ENCODE measurements around the gene SRSF3. TPM values are rescaled to one million over a fixed set of nuclear protein-coding genes. Genes with fewer than 3 reads are reported as not detected.
A peak's percentile ranks its signal among the peaks of the same experiment; 100 is the strongest.

Gene SRSF3
- total RNA-seq, 1 donor from 2014 or later = 404 TPM

GRCh38 chr6:36624461-36625157 lies 30.4 kb downstream of the SRSF3 start:
- H3K27ac Mint-ChIP-seq = no peak overlapping the region
- no peaks in the 10 kb centered on the region for H3K36me3 Mint-ChIP-seq
- TF ChIP-seq CTCF (IDR thresholded peaks at IDR 0.05; ENCODE audit: unreplicated experiment) = no peak
- no peaks in the 10 kb centered on the region for H3K9me3 Mint-ChIP-seq
- H3K4me3 Mint-ChIP-seq = no peak overlapping the region
- H3K27me3 Mint-ChIP-seq (ENCODE audit: low read depth) = no peaks in the 10 kb centered on the region
- no peak for DNase-seq (ENCODE audit: low spot score in 2 of 2, unreplicated experiment in 2 of 2)
- H3K4me1 Mint-ChIP-seq = peaks cover 9% of the 10 kb centered on the region

- no peaks in the 10 kb centered on the region for H3K9me3 Mint-ChIP-seq
- DNase-seq (ENCODE audit: low spot score in 2 of 2, unreplicated experiment in 2 of 2) = no peak
Measured at GRCh38 chr6:36625158-36625919, 31.2 kb downstream of the SRSF3 start.

GRCh38 chr6:36626636-36627035 lies 32.5 kb downstream of the SRSF3 start:
- Mint-ChIP-seq H3K27ac (no peak overlapping the region), H3K27me3 (ENCODE audit: low read depth) (no peaks in the 10 kb centered on the region)
- no peak for DNase-seq (ENCODE audit: low spot score in 2 of 2, unreplicated experiment in 2 of 2)

More at GRCh38 chr6:36625158-36625919, 31.2 kb downstream of the SRSF3 start:
- H3K27ac Mint-ChIP-seq = no peak overlapping the region
- TF ChIP-seq CTCF (IDR thresholded peaks at IDR 0.05; ENCODE audit: unreplicated experiment) = no peak
- H3K27me3 Mint-ChIP-seq (ENCODE audit: low read depth) = no peaks in the 10 kb centered on the region
- H3K4me1 Mint-ChIP-seq = peaks cover 9% of the 10 kb centered on the region
- no peaks in the 10 kb centered on the region for H3K36me3 Mint-ChIP-seq
- no peak overlapping the region for H3K4me3 Mint-ChIP-seq

GRCh38 chr6:36627141-36627540 lies 33.0 kb downstream of the SRSF3 start:
- H3K27me3 Mint-ChIP-seq (ENCODE audit: low read depth) = no peaks in the 10 kb centered on the region
- no peaks in the 10 kb centered on the region for H3K36me3 Mint-ChIP-seq
- DNase-seq (ENCODE audit: low spot score in 2 of 2, unreplicated experiment in 2 of 2) = no peak
- peaks cover 16% of the 10 kb centered on the region for H3K4me1 Mint-ChIP-seq
- no peak for TF ChIP-seq CTCF (IDR thresholded peaks at IDR 0.05; ENCODE audit: unreplicated experiment)
- H3K4me3 Mint-ChIP-seq = no peak overlapping the region
- no peak overlapping the region for H3K27ac Mint-ChIP-seq
- no peaks in the 10 kb centered on the region for H3K9me3 Mint-ChIP-seq

More at GRCh38 chr6:36626636-36627035, 32.5 kb downstream of the SRSF3 start:
- Mint-ChIP-seq H3K4me1 (peaks cover 15% of the 10 kb centered on the region), H3K36me3 (no peaks in the 10 kb centered on the region), H3K9me3 (no peaks in the 10 kb centered on the region), H3K4me3 (no peak overlapping the region)
- TF ChIP-seq CTCF (IDR thresholded peaks at IDR 0.05; ENCODE audit: unreplicated experiment) = no peak

GRCh38 chr6:36627801-36628246 lies 33.7 kb downstream of the SRSF3 start:
- no peak overlapping the region for H3K4me3 Mint-ChIP-seq
- H3K27ac Mint-ChIP-seq = peak overlapping the region; percentile 54
- no peaks in the 10 kb centered on the region for H3K9me3 Mint-ChIP-seq
- no peaks in the 10 kb centered on the region for H3K36me3 Mint-ChIP-seq
- no peaks in the 10 kb centered on the region for H3K27me3 Mint-ChIP-seq (ENCODE audit: low read depth)
- peaks cover 16% of the 10 kb centered on the region for H3K4me1 Mint-ChIP-seq
- no peak for DNase-seq (ENCODE audit: low spot score in 2 of 2, unreplicated experiment in 2 of 2)
- TF ChIP-seq CTCF (IDR thresholded peaks at IDR 0.05; ENCODE audit: unreplicated experiment) = no peak

Measured in mesothelial cell of epicardium (in vitro differentiated cells).